Left ventricle myocardium inferior (tissue), 1 donor: ENCODE results near the gene HES3. TPM values are rescaled to one million over a fixed set of nuclear protein-coding genes. Genes with fewer than 3 reads are reported as not detected.

Source experiments
- DNase-seq: peaks from one replicate; pipeline ENCODE4 v3.0.0-alpha.2; 2020
- H3K27ac ChIP-seq: fragments of 200-600 bp; replicated peaks from 2 replicates; pipeline ENCODE4 v1.8.0; 2021
- H3K27me3 ChIP-seq: fragments of 200-600 bp; 2 replicates; pipeline ENCODE4 v1.8.0; 2021; ENCODE audit warnings: low read depth
- H3K36me3 ChIP-seq: fragments of 200-600 bp; 2 replicates; pipeline ENCODE4 v1.8.0; 2021
- H3K4me1 ChIP-seq: fragments of 200-600 bp; 2 replicates; pipeline ENCODE4 v1.8.0; 2021
- H3K4me3 ChIP-seq: fragments of 200-600 bp; 2 replicates; pipeline ENCODE4 v1.8.0; 2021; ENCODE audit warnings: mild to moderate bottlenecking, moderate library complexity
- H3K9me3 ChIP-seq: fragments of 200-600 bp; replicated peaks from 2 replicates; pipeline ENCODE4 v1.8.0; 2021
- CTCF ChIP-seq: fragments of 200-600 bp; IDR thresholded peaks from 2 replicates; pipeline ENCODE4 v1.8.0; 2021; ENCODE audit warnings: antibody characterized with exemption, mild to moderate bottlenecking, borderline replicate concordance
- intact Hi-C: fragments of 100-400 bp; cut with micrococcal nuclease; formaldehyde crosslinking; loops from one replicate; pipeline ENCODE4 v1.11.0; 2022
- total RNA-seq: library from RNA; stranded (reverse); fragmentation: NEBNext Ultra II Directional; extraction: Animal tissue kit (Norgen Biotek cat#: 25700); gene quantifications from one replicate; pipeline ENCODE4 v1.2.1, GENCODE V29; 2021
- donor health status: DM: no; HTN: yes; CAD: no; lungs with severe emphysema.

HES3 gene
- total RNA-seq, 1 donor from 2014 or later: not detected

- peaks cover 76% of the 10 kb centered on the region for H3K4me1 ChIP-seq
- no peak for TF ChIP-seq CTCF
- no peaks in the 10 kb centered on the region for H3K27me3 ChIP-seq
- H3K36me3 ChIP-seq: peaks cover 26% of the 10 kb centered on the region
- H3K4me3 ChIP-seq: peak overlapping the region; percentile 83
- DNase-seq: no peak
- no peaks in the 10 kb centered on the region for H3K9me3 ChIP-seq
- intact Hi-C loops: no loop called here
- H3K27ac ChIP-seq: peak overlapping the region; percentile 98
These were observed 36.1 kb upstream of the HES3 start for GRCh38 chr1:6207921-6208320.

- no peaks in the 10 kb centered on the region for H3K9me3 ChIP-seq
- H3K27me3 ChIP-seq: no peaks in the 10 kb centered on the region
- H3K4me1 ChIP-seq: peaks cover 76% of the 10 kb centered on the region
- intact Hi-C loops: no loop called here
- peaks cover 34% of the 10 kb centered on the region for H3K36me3 ChIP-seq
- DNase-seq: peak; percentile 56
- peak overlapping the region; percentile 98 for H3K27ac ChIP-seq
- H3K4me3 ChIP-seq: peak overlapping the region; percentile 83
- peak; percentile 63 for TF ChIP-seq CTCF
These were observed 35.0 kb upstream of the HES3 start for GRCh38 chr1:6208723-6209660.

DNA sequence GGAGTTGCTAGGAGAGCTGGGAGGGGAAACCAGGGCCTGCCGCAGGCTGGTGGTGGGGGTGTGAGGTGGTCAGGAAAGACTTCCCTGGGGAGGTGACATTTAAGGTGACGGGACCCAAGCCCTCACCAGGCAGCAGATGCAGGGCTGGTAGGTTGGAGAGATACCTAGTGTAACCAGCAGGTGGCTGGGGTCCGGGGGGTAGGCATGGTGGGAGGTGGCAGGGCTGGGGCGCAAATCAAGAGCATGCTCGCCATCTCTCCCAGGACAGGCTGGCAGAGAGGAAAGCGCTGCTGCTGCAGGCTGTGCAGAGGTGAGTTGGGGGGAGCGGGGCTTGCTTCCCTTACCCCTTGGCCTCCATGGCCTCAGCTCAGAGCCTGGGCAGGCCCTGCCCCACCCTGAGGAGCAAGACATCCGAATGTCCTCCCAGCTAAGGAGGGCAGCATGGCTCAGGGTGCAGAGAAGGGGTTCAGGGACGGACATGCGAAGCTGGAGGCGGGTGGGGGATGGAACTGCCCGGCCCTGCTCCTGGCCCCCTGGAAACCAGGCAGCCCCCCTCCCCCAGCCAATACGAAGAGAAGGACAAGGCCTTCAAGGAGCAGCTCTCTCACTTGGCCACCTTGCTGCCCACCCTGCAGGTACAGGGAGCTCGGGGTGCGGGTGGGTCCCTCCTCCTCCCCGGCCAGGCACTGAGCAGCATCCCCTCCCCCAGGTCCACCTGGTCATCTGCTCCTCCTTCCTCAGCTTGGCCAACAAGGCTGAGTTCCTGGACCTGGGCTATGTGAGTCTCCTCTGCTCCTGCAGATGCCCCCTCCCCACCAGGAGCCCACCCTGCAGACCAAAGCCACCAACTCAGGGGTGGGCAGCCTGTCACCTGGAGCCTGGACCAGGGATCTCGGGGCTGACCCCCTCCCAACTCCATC lies 34.1 kb upstream of the HES3 start:
- DNase-seq: no peak
- H3K4me1 ChIP-seq: peaks cover 67% of the 10 kb centered on the region
- intact Hi-C loops: no loop called here
- H3K9me3 ChIP-seq: no peaks in the 10 kb centered on the region
- H3K36me3 ChIP-seq: peaks cover 43% of the 10 kb centered on the region
- no peak for TF ChIP-seq CTCF
- H3K4me3 ChIP-seq: peak overlapping the region; percentile 83
- peak overlapping the region; percentile 98 for H3K27ac ChIP-seq
- no peaks in the 10 kb centered on the region for H3K27me3 ChIP-seq

DNA sequence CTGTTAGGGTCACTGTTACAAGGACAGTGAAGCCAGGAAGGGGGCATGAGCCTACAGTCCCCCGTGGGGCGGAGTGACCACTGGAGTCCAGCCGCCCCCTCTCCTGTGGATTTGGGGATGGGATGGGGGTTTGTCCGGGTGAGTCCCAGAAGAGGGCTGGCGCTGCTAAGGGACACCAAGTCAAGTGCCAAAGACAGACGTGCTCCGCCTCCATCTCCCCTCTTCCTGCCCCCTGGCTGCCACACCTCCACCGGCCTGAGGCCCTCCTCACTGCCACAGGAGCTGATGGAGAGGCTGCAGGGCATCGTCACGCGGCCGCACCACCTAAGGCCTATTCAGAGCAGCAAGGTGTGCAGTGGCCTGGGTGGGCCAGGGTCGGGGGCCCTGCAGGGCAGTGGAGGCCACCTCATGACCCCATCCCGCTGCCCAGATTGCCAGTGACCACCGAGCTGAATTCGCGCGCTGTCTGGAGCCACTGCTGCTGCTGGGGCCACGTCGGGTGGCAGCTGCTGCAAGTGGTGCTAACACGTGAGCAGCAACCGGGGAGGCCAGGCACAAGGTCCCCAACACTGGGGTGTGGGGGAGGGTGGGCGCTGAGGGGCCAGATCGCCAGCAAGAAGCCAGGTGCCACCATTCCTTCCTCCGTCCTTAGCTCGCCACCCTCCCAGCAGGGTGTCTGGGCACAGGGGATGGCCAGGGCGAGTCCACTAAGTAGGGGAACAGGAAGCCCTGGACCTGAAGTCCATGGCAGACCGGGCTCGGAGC lies 33.2 kb upstream of the HES3 start:
- intact Hi-C loops: no loop called here
- Histone ChIP-seq H3K27me3 (no peaks in the 10 kb centered on the region), H3K9me3 (no peaks in the 10 kb centered on the region), H3K36me3 (peaks cover 49% of the 10 kb centered on the region), H3K4me1 (peaks cover 59% of the 10 kb centered on the region), H3K4me3 (no peak overlapping the region), H3K27ac (no peak overlapping the region)
- no peak for TF ChIP-seq CTCF
- DNase-seq: no peak

- no peak for TF ChIP-seq CTCF
- Histone ChIP-seq H3K9me3 (no peaks in the 10 kb centered on the region), H3K4me1 (peaks cover 49% of the 10 kb centered on the region), H3K27ac (no peak overlapping the region), H3K4me3 (no peak overlapping the region), H3K36me3 (peaks cover 57% of the 10 kb centered on the region), H3K27me3 (no peaks in the 10 kb centered on the region)
- intact Hi-C loops: no loop called here
- DNase-seq: no peak
These were observed 32.2 kb upstream of the HES3 start for GRCh38 chr1:6211731-6212130.
